K562 (cell line): ENCODE data around the gene PLPP7. TPM values are rescaled to one million over a fixed set of nuclear protein-coding genes. Genes with fewer than 3 reads are reported as not detected.

ENCODE experiments used
- ATAC-seq: fragments of 200-7000 bp; cut with Tn5 transposase; 3 replicates; pipeline ENCODE4 v1.9.1; 2020; ENCODE audit warnings: moderate library complexity
- BruUV-seq: library from RNA; stranded (reverse); fragments of 400-500 nt; replicated peaks from 2 replicates; lab custom pipeline; 2021; lab: Mats Ljungman, UMichigan
- CTCF ChIA-PET: fragments of 300-600 bp; formaldehyde crosslinking; extraction: SDS; loops from one replicate; lab custom pipeline; 2021; ENCODE audit warnings: low intra/inter-chr PET ratio; lab: Yijun Ruan, JAX
- POLR2A ChIA-PET: fragments of 300-600, 350-650 bp; sonication (Branson Sonifier 250); formaldehyde crosslinking; extraction: SDS; loops from one replicate; lab custom pipeline; 2021; ENCODE audit warnings: antibody characterized with exemption, inconsistent platforms; lab: Yijun Ruan, JAX
- DNase-seq, 4 experiments: peaks; one replicate each; pipeline versions ENCODE4 v3.0.0 to v3.0.0-alpha.2; 2011 to 2018; ENCODE audit warnings: low spot score in 3 of 4, mixed read lengths in 3 of 4; ENCODE audit errors: extremely low read depth in 1 of 4
- FAIRE-seq: peaks from 2 replicates; lab custom pipeline; 2011; peaks lifted over from hg19 to GRCh38; lab: Jason Lieb, UNC
- H2AFZ ChIP-seq: 2 replicates; pipeline ENCODE4 v1.6.0; 2011; ENCODE audit warnings: low read depth, low read length, control low read depth, inconsistent platforms
- H3K27ac ChIP-seq: fragments of 200-600 bp; 3 replicates; pipeline ENCODE4 v1.8.0; 2011; ENCODE audit warnings: low read depth, mild to moderate bottlenecking, control low read depth, inconsistent platforms, low read length, moderate library complexity, mixed read lengths; ENCODE audit errors: extremely low read depth
- H3K27me3 ChIP-seq, 2 experiments: fragments of 300-600 bp in 1 of 2; 2 replicates in 1 of 2; 3 replicates in 1 of 2; pipeline versions ENCODE4 v1.6.0 to v1.8.0; 2011; ENCODE audit warnings: inconsistent platforms in 2 of 2, low read length in 2 of 2, mild to moderate bottlenecking in 1 of 2, mixed read lengths in 1 of 2, moderate library complexity in 1 of 2; ENCODE audit not compliant: control insufficient read depth in 2 of 2, insufficient read depth in 2 of 2
- H3K36me3 ChIP-seq: fragments of 300-600 bp; 3 replicates; pipeline ENCODE4 v1.8.0; 2011; ENCODE audit warnings: mild to moderate bottlenecking, low read length, inconsistent platforms; ENCODE audit not compliant: control insufficient read depth, insufficient read depth
- H3K4me1 ChIP-seq, 2 experiments: fragments of 200-600 bp in 1 of 2; replicated peaks in 1 of 2; 2 replicates in 1 of 2; 3 replicates in 1 of 2; pipeline versions ENCODE4 v1.5.1 to v1.8.0; 2011; ENCODE audit warnings: inconsistent platforms in 2 of 2, low read length in 2 of 2, mild to moderate bottlenecking in 1 of 2, mixed read lengths in 1 of 2, moderate library complexity in 1 of 2; ENCODE audit not compliant: control insufficient read depth in 2 of 2, insufficient read depth in 2 of 2
- H3K4me2 ChIP-seq: 2 replicates; pipeline ENCODE4 v1.6.1; 2011; ENCODE audit warnings: low read length, control low read depth, inconsistent platforms, mixed read lengths; ENCODE audit not compliant: insufficient read depth
- H3K4me3 ChIP-seq: fragments of 200-600 bp; sonication (generic), shearing (Covaris generic); 2 replicates; pipeline ENCODE4 v1.5.1; 2016; ENCODE audit warnings: control low read depth, inconsistent platforms
- H3K79me2 ChIP-seq: fragments of 200-600 bp; 3 replicates; pipeline ENCODE4 v1.8.0; 2011; ENCODE audit warnings: low read length, inconsistent platforms; ENCODE audit not compliant: control insufficient read depth, insufficient read depth
- H3K9ac ChIP-seq, 2 experiments: 2 replicates each; pipeline versions ENCODE4 v1.6.0 to v1.6.1; 2011; ENCODE audit warnings: low read depth in 2 of 2, low read length in 2 of 2, control low read depth in 1 of 2, inconsistent platforms in 1 of 2, mild to moderate bottlenecking in 1 of 2, mixed read lengths in 1 of 2; ENCODE audit not compliant: insufficient read depth in 1 of 2
- H3K9me1 ChIP-seq: one replicate; pipeline ENCODE4 v1.6.0; 2011; ENCODE audit warnings: inconsistent platforms, mild to moderate bottlenecking, low read length, moderate library complexity; ENCODE audit not compliant: control insufficient read depth, insufficient read depth
- H3K9me3 ChIP-seq: replicated peaks from 2 replicates; pipeline ENCODE4 v1.5.1; 2011; ENCODE audit warnings: low read depth, low read length, inconsistent platforms; ENCODE audit not compliant: control insufficient read depth, insufficient read depth
- H4K20me1 ChIP-seq: replicated peaks from 2 replicates; pipeline ENCODE4 v1.6.1; 2011; ENCODE audit warnings: low read length, inconsistent platforms, mixed read lengths; ENCODE audit not compliant: control insufficient read depth, insufficient read depth
- ARID2 ChIP-seq: fragments of 450-650 bp; IDR thresholded peaks from 2 replicates; pipeline ENCODE4 v1.6.1; 2017; ENCODE audit warnings: antibody characterized with exemption, mild to moderate bottlenecking
- ATF3 ChIP-seq, 2 experiments: fragments of 450-650 bp in 1 of 2; sonication (generic) in 1 of 2; formaldehyde crosslinking in 1 of 2; IDR thresholded peaks in 1 of 2; conservative IDR thresholded peaks in 1 of 2; 2 replicates each; pipeline versions ENCODE4 v1.6.1 to v1.8.1; 2016 to 2023; ENCODE audit warnings: mild to moderate bottlenecking in 2 of 2, moderate library complexity in 2 of 2, inconsistent platforms in 1 of 2, missing genetic modification reagents in 1 of 2
- NFYB ChIP-seq: IDR thresholded peaks from 2 replicates; pipeline ENCODE4 v1.6.1; 2011; ENCODE audit warnings: mild to moderate bottlenecking, moderate library complexity; ENCODE audit not compliant: insufficient read length; ENCODE audit errors: extremely low read depth
- PCBP2 ChIP-seq: fragments of 200-400 bp; formaldehyde crosslinking; IDR thresholded peaks from 2 replicates; pipeline ENCODE4 v1.6.1; 2018; ENCODE audit warnings: low read length, low read depth, mild to moderate bottlenecking, moderate library complexity; ENCODE audit not compliant: poor library complexity, severe bottlenecking
- RBM25 ChIP-seq: fragments of 200-400 bp; formaldehyde crosslinking; IDR thresholded peaks from 2 replicates; pipeline ENCODE4 v1.6.1; 2018; ENCODE audit warnings: low read length, low read depth, moderate library complexity; ENCODE audit not compliant: severe bottlenecking
- STAT6 ChIP-seq: sonication (generic); formaldehyde crosslinking; IDR thresholded peaks from 2 replicates; pipeline ENCODE4 v1.8.1; 2023; ENCODE audit warnings: mild to moderate bottlenecking, missing genetic modification reagents
- WGBS: fragments of 100-300 bp; shearing (Covaris generic); methylation state at CpG from one replicate; pipeline ENCODE4 v1.1.6; 2016; ENCODE audit warnings: low coverage, mixed read lengths; ENCODE audit not compliant: insufficient coverage; ENCODE audit errors: missing lambda C conversion rate; 5-methylcytosine and 5-hydroxymethylcytosine counted together
- in situ Hi-C: fragments of 300-500 bp; cut with MboI; formaldehyde crosslinking; loops from 4 replicates; pipeline ENCODE4 v1.15.0; 2018; ENCODE audit warnings: inconsistent platforms, mixed read lengths
- intact Hi-C: fragments of 100-400 bp; cut with micrococcal nuclease; formaldehyde crosslinking; loops from 2 replicates; pipeline ENCODE4 v1.14.2; 2022
- polyA plus RNA-seq, 8 experiments: library from polyadenylated mRNA; depleted of rRNA in 4 of 8; stranded (reverse) in 5 of 8; unstranded in 3 of 8; fragments of >200 nt; fragmentation: Nextera tagmentation in 2 of 8; fragmentation: Illumina TruSeq in 1 of 8; extraction: Ambion mirVana in 2 of 8; extraction: Trizol in 1 of 8; gene quantifications; 2 replicates each; pipeline versions ENCODE4 v1.2.1 to v1.2.3, GENCODE V29; 2011 to 2014; ENCODE audit warnings: inconsistent platforms in 1 of 8, missing spikeins in 1 of 8
- total RNA-seq, 7 experiments: library from RNA; depleted of rRNA in 6 of 7; stranded (reverse); fragments of >200 nt in 6 of 7; fragmentation: Illumina TruSeq in 2 of 7; extraction: Trizol in 2 of 7; gene quantifications; 2 replicates each; pipeline versions ENCODE4 v1.2.1 to v1.2.3, GENCODE V29; 2011 to 2021; ENCODE audit warnings: low replicate concordance in 1 of 7
- TF ChIP-seq, protein P1 (sequence below): sonication (generic); formaldehyde crosslinking; IDR thresholded peaks from 2 replicates; pipeline ENCODE4 v1.8.1; 2023; ENCODE audit warnings: mild to moderate bottlenecking, missing genetic modification reagents

The PLPP7 gene
- total and polyA plus RNA-seq, 9 of the 15 experiments (the other 6 are each of a cell fraction or from before 2014, with no cell fraction given), result 0.09 to 0.93 (median 0.18) TPM; not detected in 4

GRCh38 chr9:131275332-131276093, 14.0 kb upstream of the PLPP7 start:
- ChIA-PET POLR2A (interaction anchor here (1.2 to 14.6 kb wide), 8 partner anchors 8 to 177 kb away, joined by 3 to 338 read pairs (median 8); partner anchors contain the start of gene NUP214), CTCF (interaction anchor here (0.5 to 1.5 kb wide), 3 partner anchors 97 to 217 kb away, joined by 3 to 4 read pairs (median 3); no protein-coding TSS in a partner anchor)
- H3K27ac ChIP-seq, result peak overlapping the region; percentile 75
- DNase-seq, result peak; percentile 84 to 88 (median 85)
- in situ Hi-C loops, result no loop called here
- 22% methylated on average over 29 of the region's 29 CpGs for WGBS
- H3K4me1 ChIP-seq, result peaks cover 53 to 87% of the 10 kb centered on the region in 2 experiments
- no TSS peak for BruUV-seq
- FAIRE-seq, result peak; percentile 52
- peak overlapping the region; percentile 65 for H3K4me3 ChIP-seq
- peak; percentile 37 for ATAC-seq
- peaks cover 27% of the 10 kb centered on the region; the same call in 2 of the 3 replicates for H3K36me3 ChIP-seq
- intact Hi-C loops, result loop anchor here (2.0 to 5.0 kb wide), 3 partner anchors 151 to 219 kb away; partner anchors contain the start of gene NUP214
- no peaks in the 10 kb centered on the region for H3K27me3 ChIP-seq
- no peak for TF ChIP-seq RBM25
- TF ChIP-seq NFYB, result no peak
- no peak for TF ChIP-seq PCBP2
- no peak for TF ChIP-seq ATF3 (IDR thresholded peaks at IDR 0.05)
- TF ChIP-seq ATF3 (CRISPR knock-in tag; conservative IDR thresholded peaks at IDR 0.05), result 0 out of 2 replicates have a peak, but pooled peaks have one; percentile 15
- TF ChIP-seq ARID2, result no peak
- peak; percentile 66; the same call in 1 of the 2 replicates for TF ChIP-seq STAT6 (CRISPR knock-in tag)
- TF ChIP-seq, protein P1, sequence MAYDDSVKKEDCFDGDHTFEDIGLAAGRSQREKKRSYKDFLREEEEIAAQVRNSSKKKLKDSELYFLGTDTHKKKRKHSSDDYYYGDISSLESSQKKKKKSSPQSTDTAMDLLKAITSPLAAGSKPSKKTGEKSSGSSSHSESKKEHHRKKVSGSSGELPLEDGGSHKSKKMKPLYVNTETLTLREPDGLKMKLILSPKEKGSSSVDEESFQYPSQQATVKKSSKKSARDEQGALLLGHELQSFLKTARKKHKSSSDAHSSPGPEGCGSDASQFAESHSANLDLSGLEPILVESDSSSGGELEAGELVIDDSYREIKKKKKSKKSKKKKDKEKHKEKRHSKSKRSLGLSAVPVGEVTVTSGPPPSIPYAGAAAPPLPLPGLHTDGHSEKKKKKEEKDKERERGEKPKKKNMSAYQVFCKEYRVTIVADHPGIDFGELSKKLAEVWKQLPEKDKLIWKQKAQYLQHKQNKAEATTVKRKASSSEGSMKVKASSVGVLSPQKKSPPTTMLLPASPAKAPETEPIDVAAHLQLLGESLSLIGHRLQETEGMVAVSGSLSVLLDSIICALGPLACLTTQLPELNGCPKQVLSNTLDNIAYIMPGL (CRISPR knock-in tag), result peak; percentile 55
- H3K4me2 ChIP-seq, result peak overlapping the region; percentile 95
- peaks cover 11% of the 10 kb centered on the region for H3K9me1 ChIP-seq
- H3K79me2 ChIP-seq, result peaks cover 67% of the 10 kb centered on the region
- peak overlapping the region; percentile 83 to 93 for H3K9ac ChIP-seq
- no peaks in the 10 kb centered on the region for H4K20me1 ChIP-seq
- peak overlapping the region; percentile 90 for H2AFZ ChIP-seq
- H3K9me3 ChIP-seq, result no peaks in the 10 kb centered on the region
